ENCODE results near the gene SLC12A7. TPM values are rescaled to one million over a fixed set of nuclear protein-coding genes. Genes with fewer than 3 reads are reported as not detected.

SLC12A7 gene
- total RNA-seq, 1 experiment from 2014 or later = 30.8 TPM

DNA sequence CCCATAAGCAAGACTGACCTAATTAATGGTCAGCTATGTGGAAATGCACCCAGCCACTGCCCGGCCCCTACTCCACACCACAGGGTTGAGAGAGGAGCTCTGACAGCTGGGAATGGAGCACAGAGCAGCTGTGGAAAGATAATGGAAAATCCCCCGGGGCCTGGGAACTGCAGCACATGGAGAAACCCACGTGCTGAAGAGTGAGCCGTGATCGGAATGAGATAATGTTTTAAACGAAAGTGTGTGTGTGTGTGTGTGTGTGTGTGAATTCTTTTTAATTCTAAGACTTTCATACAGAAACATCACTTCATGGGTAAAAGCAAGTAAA, 13.1 kb upstream of the SLC12A7 start:
- peaks cover 7 to 17% of the 10 kb centered on the region in 2 experiments; a peak in 3 of 4 replicates for H3K4me1 Mint-ChIP-seq
- H3K56ac ChIP-seq (ENCODE audit: insufficient read length, low read depth, low read length) = no peak overlapping the region
- H3K4ac ChIP-seq (ENCODE audit: low read depth, low read length) = no peak overlapping the region
- no peaks in the 10 kb centered on the region for H3K9me3 ChIP-seq (ENCODE audit: control insufficient read depth, low read depth, low read length)
- H3K18ac ChIP-seq (ENCODE audit: insufficient read length, low read depth, low read length) = no peak overlapping the region
- no peaks in the 10 kb centered on the region for H3K27me3 ChIP-seq (ENCODE audit: insufficient read depth, low read length)
- TF ChIP-seq, protein P1, sequence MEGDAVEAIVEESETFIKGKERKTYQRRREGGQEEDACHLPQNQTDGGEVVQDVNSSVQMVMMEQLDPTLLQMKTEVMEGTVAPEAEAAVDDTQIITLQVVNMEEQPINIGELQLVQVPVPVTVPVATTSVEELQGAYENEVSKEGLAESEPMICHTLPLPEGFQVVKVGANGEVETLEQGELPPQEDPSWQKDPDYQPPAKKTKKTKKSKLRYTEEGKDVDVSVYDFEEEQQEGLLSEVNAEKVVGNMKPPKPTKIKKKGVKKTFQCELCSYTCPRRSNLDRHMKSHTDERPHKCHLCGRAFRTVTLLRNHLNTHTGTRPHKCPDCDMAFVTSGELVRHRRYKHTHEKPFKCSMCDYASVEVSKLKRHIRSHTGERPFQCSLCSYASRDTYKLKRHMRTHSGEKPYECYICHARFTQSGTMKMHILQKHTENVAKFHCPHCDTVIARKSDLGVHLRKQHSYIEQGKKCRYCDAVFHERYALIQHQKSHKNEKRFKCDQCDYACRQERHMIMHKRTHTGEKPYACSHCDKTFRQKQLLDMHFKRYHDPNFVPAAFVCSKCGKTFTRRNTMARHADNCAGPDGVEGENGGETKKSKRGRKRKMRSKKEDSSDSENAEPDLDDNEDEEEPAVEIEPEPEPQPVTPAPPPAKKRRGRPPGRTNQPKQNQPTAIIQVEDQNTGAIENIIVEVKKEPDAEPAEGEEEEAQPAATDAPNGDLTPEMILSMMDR (conservative IDR thresholded peaks at IDR 0.05) = no peak
- H4K91ac ChIP-seq (ENCODE audit: insufficient read length, low read depth, low read length) = no peak overlapping the region
- no peak overlapping the region for H2AK5ac ChIP-seq (ENCODE audit: insufficient read length, low read length)
- no peaks in the 10 kb centered on the region for H3K23me2 ChIP-seq (ENCODE audit: insufficient read length, low read depth, low read length, poor library complexity, severe bottlenecking)
- no peaks in the 10 kb centered on the region for H4K20me1 ChIP-seq (ENCODE audit: control insufficient read depth, insufficient read depth, insufficient read length)
- no peak overlapping the region for H2AFZ ChIP-seq (ENCODE audit: low read length)
- no peak for DNase-seq
- no peak overlapping the region for H3K4me2 ChIP-seq (ENCODE audit: insufficient read depth, insufficient read length, low read length)
- no peak overlapping the region for H3K9ac ChIP-seq (ENCODE audit: extremely low read depth, insufficient read length, low read length)
- no peak overlapping the region for H2BK20ac ChIP-seq (ENCODE audit: low read depth, low read length, poor library complexity, severe bottlenecking)
- H4K5ac ChIP-seq (ENCODE audit: insufficient read length, low read depth, low read length) = no peak overlapping the region
- no peak overlapping the region for H3K23ac ChIP-seq (ENCODE audit: insufficient read length, low read depth, low read length)
- no peaks in the 10 kb centered on the region for H3K79me1 ChIP-seq (ENCODE audit: insufficient read depth, low read depth, low read length, poor library complexity, severe bottlenecking)
- H3T11ph ChIP-seq (ENCODE audit: low read length) = no peak overlapping the region
- H3K79me2 ChIP-seq (ENCODE audit: insufficient read depth, low read length) = no peaks in the 10 kb centered on the region
- no peak overlapping the region for H3K14ac ChIP-seq (ENCODE audit: insufficient read depth, low read length)
- H3K27ac ChIP-seq (ENCODE audit: insufficient read length, low read depth, low read length) = no peak overlapping the region
- no peak overlapping the region for H3K27ac Mint-ChIP-seq
- no peak overlapping the region for H2BK120ac ChIP-seq (ENCODE audit: low read depth, low read length, poor library complexity, severe bottlenecking)
- no CpG with 5 or more reads among the region's 6 CpGs for WGBS (ENCODE audit: extremely low coverage, insufficient read length, low lambda C conversion rate)
- peaks cover 0 to 5% (median 0%) of the 10 kb centered on the region in 3 experiments; a peak in 5 of 7 replicates for H3K36me3 Mint-ChIP-seq (ENCODE audit: insufficient read depth in 1 of 3, low read depth in 3 of 3)
- no peak overlapping the region for H4K8ac ChIP-seq (replicated peaks; ENCODE audit: insufficient read length, low read depth, low read length)
- no peak overlapping the region for H2BK12ac ChIP-seq (ENCODE audit: insufficient read length, low read depth, low read length)
- H3K27me3 Mint-ChIP-seq (ENCODE audit: low read depth) = peaks cover 13% of the 10 kb centered on the region
- no peak overlapping the region for H3K4me3 Mint-ChIP-seq
- no peaks in the 10 kb centered on the region for H3K4me1 ChIP-seq (ENCODE audit: insufficient read depth, low read length)
- H3K9me3 Mint-ChIP-seq = peaks cover 3 to 8% of the 10 kb centered on the region in 2 experiments
- no peak overlapping the region for H2BK15ac ChIP-seq (ENCODE audit: low read depth, low read length)
- H2BK5ac ChIP-seq (ENCODE audit: insufficient read length, low read length) = no peak overlapping the region

Data from H9 (cell line).